ENCODE data around the gene ABCC10.
"Not testable (repeated sequence)": the region's sequence is repeated elsewhere in the genome, so short reads cannot be mapped to it uniquely, and the experiment has no call there.

ABCC10 gene

DNA sequence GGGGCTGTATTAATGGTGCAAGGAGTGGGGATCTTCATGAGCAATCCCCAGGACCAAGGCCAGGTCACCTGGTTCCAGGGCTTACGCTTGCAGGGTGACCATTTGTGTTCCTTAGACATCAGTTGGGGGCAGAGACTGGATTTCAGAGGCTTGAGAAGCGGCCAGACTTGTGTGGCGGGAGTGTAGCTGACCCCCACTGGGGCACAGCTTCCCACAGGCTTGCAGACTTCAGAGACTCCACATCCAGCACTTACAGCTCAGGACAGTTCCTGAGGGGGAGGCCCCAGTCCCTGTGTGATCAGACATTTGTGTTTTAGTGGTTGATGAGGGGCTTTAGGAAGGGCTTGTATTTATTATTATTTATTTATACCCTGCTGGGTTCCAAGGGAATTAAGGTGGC lies 65.3 kb downstream of the ABCC10 start:
- Histone ChIP-seq H3K27me3 (replicated peaks; ENCODE audit: control insufficient read depth, insufficient read depth, low read length) (no peaks in the 10 kb centered on the region), H3K4me1 (ENCODE audit: control insufficient read depth, insufficient read depth, low read length) (peaks cover 50% of the 10 kb centered on the region), H3K4me3 (ENCODE audit: low read length) (peak overlapping the region; percentile 43), H3K9me3 (ENCODE audit: control insufficient read depth, low read length) (no peaks in the 10 kb centered on the region), H3K9ac (ENCODE audit: low read length) (no peak overlapping the region), H3K36me3 (ENCODE audit: control insufficient read depth, insufficient read depth, low read length, severe bottlenecking) (peaks cover 2% of the 10 kb centered on the region)
- DNase-seq (ENCODE audit: low read depth), result peak; percentile 56

DNA sequence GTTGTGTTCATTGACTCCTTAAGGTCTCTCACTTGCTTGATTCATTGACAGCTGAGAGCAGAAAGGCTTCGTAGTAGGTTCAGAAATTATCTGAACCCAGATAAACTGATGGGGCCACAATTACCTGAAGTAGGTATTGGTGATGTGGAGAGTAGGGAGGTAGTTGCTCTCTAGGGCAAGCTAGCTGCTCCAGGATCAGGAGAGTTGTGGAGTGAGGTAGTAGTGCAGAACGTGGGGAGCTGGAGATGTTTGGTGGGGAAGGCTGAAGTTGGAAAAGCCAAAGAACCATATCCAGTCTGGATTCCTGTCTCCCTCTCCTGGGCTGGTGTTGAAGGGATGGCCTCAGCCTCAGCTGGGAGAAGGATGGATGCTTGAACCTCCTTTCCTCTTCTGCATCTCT lies 65.9 kb downstream of the ABCC10 start:
- no peaks in the 10 kb centered on the region for H3K9me3 ChIP-seq (ENCODE audit: control insufficient read depth, low read length)
- H3K4me1 ChIP-seq (ENCODE audit: control insufficient read depth, insufficient read depth, low read length), result peaks cover 49% of the 10 kb centered on the region
- no peak for DNase-seq (ENCODE audit: low read depth)
- H3K36me3 ChIP-seq (ENCODE audit: control insufficient read depth, insufficient read depth, low read length, severe bottlenecking), result peaks cover 7% of the 10 kb centered on the region
- H3K27me3 ChIP-seq (replicated peaks; ENCODE audit: control insufficient read depth, insufficient read depth, low read length), result no peaks in the 10 kb centered on the region
- H3K4me3 ChIP-seq (ENCODE audit: low read length), result no peak overlapping the region
- no peak overlapping the region for H3K9ac ChIP-seq (ENCODE audit: low read length)

DNA sequence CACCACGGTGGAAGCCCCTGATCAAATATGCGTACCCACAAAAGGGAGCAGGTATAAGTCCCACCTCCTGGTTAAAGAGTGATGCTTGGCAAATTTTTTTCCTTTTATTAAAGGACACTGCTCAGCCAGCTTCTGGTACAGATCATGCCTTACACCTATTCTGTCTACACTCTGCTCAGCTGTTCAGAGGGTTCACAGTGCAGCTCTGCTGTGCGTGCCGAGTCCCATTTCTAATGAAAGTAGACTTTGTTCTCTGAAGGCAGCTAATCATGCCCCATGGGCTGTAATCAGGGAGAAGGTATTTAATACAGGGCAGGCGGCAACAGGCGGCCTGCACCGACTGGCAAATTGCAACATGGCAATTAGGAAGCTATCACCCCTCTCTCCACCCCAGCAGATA lies 66.5 kb downstream of the ABCC10 start:
- Histone ChIP-seq H3K36me3 (ENCODE audit: control insufficient read depth, insufficient read depth, low read length, severe bottlenecking) (peaks cover 13% of the 10 kb centered on the region), H3K9ac (ENCODE audit: low read length) (no peak overlapping the region), H3K4me3 (ENCODE audit: low read length) (no peak overlapping the region), H3K4me1 (ENCODE audit: control insufficient read depth, insufficient read depth, low read length) (peaks cover 43% of the 10 kb centered on the region), H3K9me3 (ENCODE audit: control insufficient read depth, low read length) (no peaks in the 10 kb centered on the region), H3K27me3 (replicated peaks; ENCODE audit: control insufficient read depth, insufficient read depth, low read length) (no peaks in the 10 kb centered on the region)
- no peak for DNase-seq (ENCODE audit: low read depth)

DNA sequence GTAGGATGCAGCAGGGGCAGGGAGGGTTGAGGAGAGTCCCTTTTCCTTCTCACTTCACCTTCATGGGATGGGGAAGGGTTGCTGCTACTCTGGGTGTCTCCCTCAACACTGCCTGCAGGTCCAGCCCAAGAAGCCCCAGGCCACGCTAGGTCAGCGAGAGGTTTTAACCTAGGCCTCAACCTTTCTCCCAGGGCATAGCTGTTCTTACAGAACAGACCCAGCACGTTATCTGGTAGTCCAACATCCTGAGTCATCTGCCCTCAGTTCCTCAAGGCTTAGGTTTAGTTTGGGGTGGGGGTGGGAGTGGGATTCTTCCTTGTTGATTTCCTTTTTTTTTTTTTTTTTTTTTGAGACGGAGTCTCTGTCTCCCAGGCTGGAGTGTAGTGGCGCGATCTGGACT lies 67.0 kb downstream of the ABCC10 start:
- DNase-seq (ENCODE audit: low read depth), result no peak
- Histone ChIP-seq H3K36me3 (ENCODE audit: control insufficient read depth, insufficient read depth, low read length, severe bottlenecking) (peaks cover 18% of the 10 kb centered on the region), H3K9ac (ENCODE audit: low read length) (no peak overlapping the region), H3K9me3 (ENCODE audit: control insufficient read depth, low read length) (no peaks in the 10 kb centered on the region), H3K27me3 (replicated peaks; ENCODE audit: control insufficient read depth, insufficient read depth, low read length) (no peaks in the 10 kb centered on the region), H3K4me1 (ENCODE audit: control insufficient read depth, insufficient read depth, low read length) (peaks cover 39% of the 10 kb centered on the region), H3K4me3 (ENCODE audit: low read length) (no peak overlapping the region)

DNA sequence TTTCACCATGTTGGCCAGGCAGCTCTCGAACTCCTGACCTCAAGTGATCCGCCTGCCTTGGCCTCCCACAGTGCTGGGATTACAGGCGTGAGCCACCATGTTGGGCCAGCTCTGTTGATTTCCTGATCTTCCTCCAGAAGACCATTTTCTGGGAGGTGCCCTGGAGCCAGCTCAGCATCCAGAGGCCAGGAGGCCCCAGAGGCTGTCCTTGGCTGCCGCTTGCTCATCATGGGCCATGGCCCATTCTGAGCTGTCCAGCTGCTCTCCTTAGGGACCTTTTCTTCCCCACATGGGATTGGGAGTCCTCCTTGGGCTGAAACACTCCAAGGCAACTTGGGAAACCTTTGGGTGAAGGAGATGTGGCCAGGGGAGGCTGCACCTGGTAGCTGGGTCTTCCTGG lies 67.4 kb downstream of the ABCC10 start:
- Histone ChIP-seq H3K36me3 (ENCODE audit: control insufficient read depth, insufficient read depth, low read length, severe bottlenecking) (peaks cover 22% of the 10 kb centered on the region), H3K4me3 (ENCODE audit: low read length) (no peak overlapping the region), H3K27me3 (replicated peaks; ENCODE audit: control insufficient read depth, insufficient read depth, low read length) (no peaks in the 10 kb centered on the region), H3K9ac (ENCODE audit: low read length) (no peak overlapping the region), H3K4me1 (ENCODE audit: control insufficient read depth, insufficient read depth, low read length) (peaks cover 38% of the 10 kb centered on the region), H3K9me3 (ENCODE audit: control insufficient read depth, low read length) (no peaks in the 10 kb centered on the region)
- no peak for DNase-seq (ENCODE audit: low read depth)

DNA sequence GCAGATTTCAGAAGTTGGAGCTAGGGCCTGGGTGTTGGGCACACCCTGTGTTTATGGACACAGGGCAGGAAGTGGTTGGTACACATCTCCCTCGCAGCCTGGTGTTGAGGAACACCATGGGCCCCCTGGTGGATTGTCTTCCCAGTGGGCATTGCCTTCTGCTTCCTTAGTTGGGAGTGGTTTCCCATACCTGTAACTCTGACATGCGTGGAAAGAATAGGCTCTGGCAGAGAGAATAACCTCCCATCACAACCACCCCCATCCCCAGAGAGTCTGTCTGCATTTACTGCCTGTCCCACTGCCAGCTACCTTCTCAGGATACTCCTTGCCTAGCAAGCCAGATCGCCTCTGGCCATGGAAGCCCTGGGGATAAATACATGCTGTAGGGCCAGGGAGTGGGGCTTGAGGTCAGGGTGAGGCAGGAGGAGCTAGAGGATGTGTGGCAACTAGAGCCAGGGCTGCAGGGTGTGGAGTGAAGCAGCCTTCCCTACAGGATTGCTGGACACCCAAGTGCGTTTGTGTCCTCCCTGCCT lies 68.1 kb downstream of the ABCC10 start:
- H3K4me1 ChIP-seq (ENCODE audit: control insufficient read depth, insufficient read depth, low read length), result peaks cover 38% of the 10 kb centered on the region
- DNase-seq (ENCODE audit: low read depth), result no peak

DNA sequence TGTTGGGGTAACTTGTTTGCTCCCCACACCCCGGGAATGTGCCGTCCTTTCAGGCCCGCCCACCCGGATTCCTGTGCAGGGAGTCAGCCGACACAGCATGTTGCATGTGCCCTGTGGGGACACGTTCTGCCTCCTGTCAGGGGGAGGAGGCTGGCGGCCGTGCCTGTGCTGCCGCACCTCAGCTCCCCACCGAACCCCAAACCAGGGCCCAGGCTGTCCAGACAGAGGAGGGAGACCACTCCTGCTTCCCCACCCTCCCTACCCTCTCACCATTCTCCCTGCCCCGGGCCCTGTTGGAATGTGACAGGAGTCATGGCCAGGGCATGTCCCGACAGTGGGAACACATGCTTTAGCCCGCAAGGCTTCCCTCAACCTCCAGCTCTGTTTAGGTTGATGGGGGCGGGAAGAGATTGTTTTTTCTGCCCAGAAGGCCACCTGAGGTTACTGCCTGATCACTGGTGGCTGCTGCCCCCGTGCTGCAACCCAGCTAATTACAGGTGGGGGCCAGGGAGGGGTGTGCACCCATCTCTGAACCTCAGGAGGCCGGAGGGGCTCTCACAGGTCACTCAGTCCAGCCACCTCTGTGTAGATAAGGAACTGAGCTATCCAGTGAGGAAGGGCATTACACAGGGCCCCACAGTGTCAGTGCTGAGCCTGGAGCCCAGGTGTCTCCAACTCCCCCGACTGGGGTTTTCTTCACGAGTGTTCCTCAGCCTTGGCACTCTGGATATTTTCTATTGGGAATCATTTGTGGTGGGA lies 69.2 kb downstream of the ABCC10 start:
- no peak overlapping the region for H3K9ac ChIP-seq (ENCODE audit: low read length)
- H3K27me3 ChIP-seq (replicated peaks; ENCODE audit: control insufficient read depth, insufficient read depth, low read length), result no peaks in the 10 kb centered on the region
- no peak overlapping the region for H3K4me3 ChIP-seq (ENCODE audit: low read length)
- H3K36me3 ChIP-seq (ENCODE audit: control insufficient read depth, insufficient read depth, low read length, severe bottlenecking), result peaks cover 40% of the 10 kb centered on the region
- H3K9me3 ChIP-seq (ENCODE audit: control insufficient read depth, low read length), result no peaks in the 10 kb centered on the region
- peak; percentile 81 for DNase-seq (ENCODE audit: low read depth)
- peaks cover 38% of the 10 kb centered on the region for H3K4me1 ChIP-seq (ENCODE audit: control insufficient read depth, insufficient read depth, low read length)

More for the DNA sequence above, 68.1 kb downstream of the ABCC10 start:
- no peaks in the 10 kb centered on the region for H3K27me3 ChIP-seq (replicated peaks; ENCODE audit: control insufficient read depth, insufficient read depth, low read length)
- H3K4me3 ChIP-seq (ENCODE audit: low read length), result no peak overlapping the region
- H3K9ac ChIP-seq (ENCODE audit: low read length), result no peak overlapping the region
- H3K9me3 ChIP-seq (ENCODE audit: control insufficient read depth, low read length), result no peaks in the 10 kb centered on the region
- peaks cover 30% of the 10 kb centered on the region for H3K36me3 ChIP-seq (ENCODE audit: control insufficient read depth, insufficient read depth, low read length, severe bottlenecking)

DNA sequence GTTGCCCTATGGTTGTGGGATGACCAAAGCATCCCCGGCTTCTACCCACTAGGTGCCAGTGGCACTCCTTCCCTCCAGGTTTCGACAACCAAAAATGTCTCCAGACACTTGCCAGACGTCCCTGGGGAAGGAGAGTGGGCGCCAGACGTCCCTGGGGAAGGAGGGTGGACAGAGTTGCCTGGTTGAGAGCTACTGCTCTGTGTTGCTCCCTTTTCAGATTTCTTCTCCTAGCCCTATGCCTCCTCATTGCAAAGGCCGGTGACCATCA lies 69.7 kb downstream of the ABCC10 start:
- H3K9me3 ChIP-seq (ENCODE audit: control insufficient read depth, low read length), result no peaks in the 10 kb centered on the region
- no peak overlapping the region for H3K4me3 ChIP-seq (ENCODE audit: low read length)
- peaks cover 33% of the 10 kb centered on the region for H3K4me1 ChIP-seq (ENCODE audit: control insufficient read depth, insufficient read depth, low read length)
- H3K27me3 ChIP-seq (replicated peaks; ENCODE audit: control insufficient read depth, insufficient read depth, low read length), result no peaks in the 10 kb centered on the region
- no peak for DNase-seq (ENCODE audit: low read depth)
- peak overlapping the region; percentile 8 for H3K9ac ChIP-seq (ENCODE audit: low read length)
- H3K36me3 ChIP-seq (ENCODE audit: control insufficient read depth, insufficient read depth, low read length, severe bottlenecking), result peaks cover 45% of the 10 kb centered on the region

DNA sequence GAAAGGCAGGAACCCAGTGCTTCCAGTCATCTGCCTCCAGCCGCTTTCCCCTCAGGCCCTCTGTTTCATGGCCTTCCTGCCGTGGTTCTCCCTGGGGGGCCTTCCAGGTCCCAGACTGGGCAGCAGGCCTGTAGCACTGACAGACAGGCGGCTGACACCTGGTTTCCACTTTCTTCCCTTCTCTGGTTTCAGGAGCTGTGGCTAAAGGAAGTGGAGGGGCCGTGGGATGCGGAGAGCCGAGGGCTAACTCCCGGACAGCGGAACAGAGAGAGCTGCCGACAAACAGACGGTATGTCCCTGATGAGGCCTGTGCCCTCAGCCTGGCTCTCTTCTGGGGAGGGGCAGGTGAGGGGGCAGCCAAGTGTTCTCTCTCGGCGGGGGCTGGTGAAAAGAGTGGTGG lies 70.3 kb downstream of the ABCC10 start:
- Histone ChIP-seq H3K9me3 (ENCODE audit: control insufficient read depth, low read length) (no peaks in the 10 kb centered on the region), H3K4me3 (ENCODE audit: low read length) (no peak overlapping the region), H3K9ac (ENCODE audit: low read length) (peak overlapping the region; percentile 8), H3K4me1 (ENCODE audit: control insufficient read depth, insufficient read depth, low read length) (peaks cover 27% of the 10 kb centered on the region), H3K27me3 (replicated peaks; ENCODE audit: control insufficient read depth, insufficient read depth, low read length) (no peaks in the 10 kb centered on the region), H3K36me3 (ENCODE audit: control insufficient read depth, insufficient read depth, low read length, severe bottlenecking) (peaks cover 52% of the 10 kb centered on the region)
- DNase-seq (ENCODE audit: low read depth), result no peak

DNA sequence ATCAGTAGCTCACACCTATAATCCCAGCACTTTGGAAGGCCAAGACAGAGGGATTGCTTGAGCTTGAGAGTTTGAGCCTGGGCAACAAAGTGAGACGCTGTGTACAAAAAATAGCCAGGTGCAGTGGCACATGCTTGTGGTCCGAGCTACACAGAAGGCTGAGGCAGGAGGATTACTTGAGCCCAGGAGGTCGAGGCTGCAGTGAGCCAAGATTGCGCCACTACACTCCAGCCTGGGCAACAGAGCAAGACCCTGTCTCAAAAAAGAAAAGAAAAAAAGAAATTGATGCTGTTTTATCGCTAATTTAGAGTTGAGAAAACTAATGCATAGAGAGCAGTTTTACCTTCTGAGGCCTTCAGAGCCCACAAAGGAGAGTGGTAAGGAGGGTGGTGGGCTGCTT lies 71.0 kb downstream of the ABCC10 start:
- not testable (repeated sequence) for DNase-seq (ENCODE audit: low read depth); H3K9ac ChIP-seq (ENCODE audit: low read length); H3K27me3 ChIP-seq (replicated peaks; ENCODE audit: control insufficient read depth, insufficient read depth, low read length); H3K4me3 ChIP-seq (ENCODE audit: low read length); H3K9me3 ChIP-seq (ENCODE audit: control insufficient read depth, low read length)
- Histone ChIP-seq H3K4me1 (ENCODE audit: control insufficient read depth, insufficient read depth, low read length) (peaks cover 22% of the 10 kb centered on the region), H3K36me3 (ENCODE audit: control insufficient read depth, insufficient read depth, low read length, severe bottlenecking) (peaks cover 58% of the 10 kb centered on the region)

DNA sequence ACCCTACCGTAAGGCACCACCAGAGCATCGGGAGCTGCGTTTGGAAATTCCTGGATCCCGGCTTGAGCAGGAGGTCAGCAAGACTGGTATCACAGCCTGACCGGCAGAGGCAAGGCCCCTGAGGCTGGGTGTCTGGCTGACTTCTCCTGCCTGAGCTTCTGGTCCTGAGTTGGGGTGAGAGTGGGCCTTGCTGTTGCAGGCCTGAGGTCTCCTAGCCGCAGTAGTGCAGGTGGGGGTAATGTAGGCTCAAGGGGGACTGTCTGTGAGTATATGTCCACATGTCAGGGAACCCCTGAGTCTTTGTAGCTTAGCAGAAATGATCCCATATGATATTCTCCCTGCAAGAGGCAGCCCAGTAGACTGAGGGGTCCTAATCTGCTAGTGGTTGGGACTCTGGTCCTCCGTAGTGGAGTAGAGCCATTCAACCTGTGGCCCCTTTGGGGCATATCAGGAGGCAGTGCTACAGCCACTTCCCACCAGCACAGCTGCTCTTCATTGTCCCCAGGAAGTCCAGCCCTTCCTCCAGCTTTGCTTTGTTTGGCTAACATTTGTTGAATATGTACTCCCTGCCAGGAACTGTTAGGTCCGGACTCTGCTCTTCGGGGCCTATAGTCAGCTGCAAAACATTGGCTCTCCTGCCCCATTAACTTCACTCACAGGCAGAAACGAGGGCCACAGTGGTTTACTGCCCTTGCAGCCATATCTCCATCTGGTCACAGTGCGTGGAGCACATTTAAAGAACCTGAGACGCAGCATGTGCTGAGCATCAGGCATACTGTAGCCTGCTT lies 71.9 kb downstream of the ABCC10 start:
- H3K36me3 ChIP-seq (ENCODE audit: control insufficient read depth, insufficient read depth, low read length, severe bottlenecking), result peaks cover 63% of the 10 kb centered on the region

More for the DNA sequence above, 71.9 kb downstream of the ABCC10 start:
- Histone ChIP-seq H3K4me1 (ENCODE audit: control insufficient read depth, insufficient read depth, low read length) (peaks cover 22% of the 10 kb centered on the region), H3K9ac (ENCODE audit: low read length) (no peak overlapping the region), H3K9me3 (ENCODE audit: control insufficient read depth, low read length) (no peaks in the 10 kb centered on the region), H3K27me3 (replicated peaks; ENCODE audit: control insufficient read depth, insufficient read depth, low read length) (no peaks in the 10 kb centered on the region), H3K4me3 (ENCODE audit: low read length) (no peak overlapping the region)
- DNase-seq (ENCODE audit: low read depth), result no peak

Measured in adipocyte (in vitro differentiated cells).